ENCODE measurements around the gene TIGD3.

TIGD3 gene

GRCh38 chr11:65390099-65390941 lies 35.8 kb downstream of the TIGD3 start:
- DNase-seq (ENCODE audit: low read depth) = no peak

GRCh38 chr11:65390996-65391395 lies 36.4 kb downstream of the TIGD3 start:
- DNase-seq (ENCODE audit: low read depth) = no peak

GRCh38 chr11:65392186-65392829 lies 37.8 kb downstream of the TIGD3 start:
- DNase-seq (ENCODE audit: low read depth) = no peak

GRCh38 chr11:65392899-65393298 lies 38.3 kb downstream of the TIGD3 start:
- DNase-seq (ENCODE audit: low read depth) = no peak

GRCh38 chr11:65393513-65394079 lies 39.0 kb downstream of the TIGD3 start:
- DNase-seq (ENCODE audit: low read depth) = no peak

- no peak for DNase-seq (ENCODE audit: low read depth)
Measured at GRCh38 chr11:65394125-65394536, 39.6 kb downstream of the TIGD3 start.

- DNase-seq (ENCODE audit: low read depth) = no peak
Measured at GRCh38 chr11:65395961-65396530, 41.5 kb downstream of the TIGD3 start.

GRCh38 chr11:65396769-65397745 lies 42.5 kb downstream of the TIGD3 start:
- no peak for DNase-seq (ENCODE audit: low read depth)

GRCh38 chr11:65398362-65398910 lies 43.9 kb downstream of the TIGD3 start:
- DNase-seq (ENCODE audit: low read depth) = no peak

GRCh38 chr11:65399249-65399648 lies 44.7 kb downstream of the TIGD3 start:
- DNase-seq (ENCODE audit: low read depth) = no peak

- no peak for DNase-seq (ENCODE audit: low read depth)
Measured at GRCh38 chr11:65399845-65400244, 45.3 kb downstream of the TIGD3 start.

GRCh38 chr11:65400307-65401072 lies 45.9 kb downstream of the TIGD3 start:
- no peak for DNase-seq (ENCODE audit: low read depth)

- no peak for DNase-seq (ENCODE audit: low read depth)
Measured at GRCh38 chr11:65401073-65401802, 46.7 kb downstream of the TIGD3 start.

- DNase-seq (ENCODE audit: low read depth) = no peak
Measured at GRCh38 chr11:65401803-65402248, 47.3 kb downstream of the TIGD3 start.

GRCh38 chr11:65402790-65403189 lies 48.2 kb downstream of the TIGD3 start:
- no peak for DNase-seq (ENCODE audit: low read depth)

- DNase-seq (ENCODE audit: low read depth) = no peak
Measured at GRCh38 chr11:65403607-65404121, 49.1 kb downstream of the TIGD3 start.

GRCh38 chr11:65404210-65404609 lies 49.7 kb downstream of the TIGD3 start:
- no peak for DNase-seq (ENCODE audit: low read depth)

GRCh38 chr11:65404638-65405339 lies 50.2 kb downstream of the TIGD3 start:
- DNase-seq (ENCODE audit: low read depth) = no peak

Measured in T follicular helper cell (primary cell).